AG20443 (cell line): ENCODE measurements around the gene HCN2.

ENCODE experiments used
- DNase-seq: peaks from one replicate; pipeline ENCODE4 v3.0.0; 2012; ENCODE audit warnings: low spot score, mixed read lengths

Gene HCN2

DNA sequence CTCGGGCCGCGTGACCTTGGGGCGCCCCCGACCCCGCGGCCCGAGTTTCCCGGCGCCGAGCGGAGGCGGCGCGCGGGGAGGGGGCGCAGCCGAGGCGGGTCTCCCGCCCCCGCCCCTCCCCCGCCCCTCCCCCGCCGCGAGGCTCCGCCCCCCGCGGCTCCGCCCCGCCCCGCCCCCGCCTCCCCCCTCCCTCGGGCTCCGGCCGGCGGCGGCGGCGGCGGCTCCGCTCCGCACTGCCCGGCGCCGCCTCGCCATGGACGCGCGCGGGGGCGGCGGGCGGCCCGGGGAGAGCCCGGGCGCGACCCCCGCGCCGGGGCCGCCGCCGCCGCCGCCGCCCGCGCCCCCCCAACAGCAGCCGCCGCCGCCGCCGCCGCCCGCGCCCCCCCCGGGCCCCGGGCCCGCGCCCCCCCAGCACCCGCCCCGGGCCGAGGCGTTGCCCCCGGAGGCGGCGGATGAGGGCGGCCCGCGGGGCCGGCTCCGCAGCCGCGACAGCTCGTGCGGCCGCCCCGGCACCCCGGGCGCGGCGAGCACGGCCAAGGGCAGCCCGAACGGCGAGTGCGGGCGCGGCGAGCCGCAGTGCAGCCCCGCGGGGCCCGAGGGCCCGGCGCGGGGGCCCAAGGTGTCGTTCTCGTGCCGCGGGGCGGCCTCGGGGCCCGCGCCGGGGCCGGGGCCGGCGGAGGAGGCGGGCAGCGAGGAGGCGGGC lies at the start of gene HCN2:
HCN2 (plus strand) TSS at position 189 of the 703 bp plus-strand sequence; CDS start at position 254, 65 bp downstream.
- DNase-seq = no peak

DNA sequence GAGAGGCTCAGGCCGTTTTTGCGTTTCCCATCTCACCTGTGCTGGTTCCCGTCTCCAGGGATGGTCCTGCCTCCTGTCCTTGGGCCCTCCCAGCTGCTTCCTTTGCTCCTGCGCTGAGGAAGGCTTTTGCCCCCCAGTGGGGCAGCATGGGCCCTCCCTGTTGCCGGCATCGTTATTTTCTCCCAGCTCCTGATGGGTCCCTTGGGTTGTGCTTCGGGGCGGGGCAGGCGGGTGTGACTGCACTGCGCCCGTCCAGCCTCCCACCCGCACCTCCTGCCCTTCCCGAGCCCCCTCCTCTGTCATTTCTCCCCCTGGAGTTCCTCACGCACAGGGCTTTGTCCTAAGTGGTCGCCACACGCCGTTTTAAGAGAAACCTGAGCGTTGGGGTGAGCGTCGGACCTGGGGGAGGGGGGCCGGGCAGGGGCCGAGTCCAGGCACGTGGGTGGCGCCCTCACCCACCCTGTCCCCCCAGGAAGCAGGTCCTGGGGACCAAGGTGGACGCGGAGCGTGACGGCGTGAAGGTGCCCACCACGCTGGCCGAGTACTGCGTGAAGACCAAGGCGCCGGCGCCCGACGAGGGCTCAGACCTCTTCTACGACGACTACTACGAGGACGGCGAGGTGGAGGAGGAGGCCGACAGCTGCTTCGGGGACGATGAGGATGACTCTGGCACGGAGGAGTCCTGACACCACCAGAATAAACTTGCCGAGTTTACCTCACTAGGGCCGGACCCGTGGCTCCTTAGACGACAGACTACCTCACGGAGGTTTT lies 48.6 kb upstream of the HCN2 start:
- no peak for DNase-seq

DNA sequence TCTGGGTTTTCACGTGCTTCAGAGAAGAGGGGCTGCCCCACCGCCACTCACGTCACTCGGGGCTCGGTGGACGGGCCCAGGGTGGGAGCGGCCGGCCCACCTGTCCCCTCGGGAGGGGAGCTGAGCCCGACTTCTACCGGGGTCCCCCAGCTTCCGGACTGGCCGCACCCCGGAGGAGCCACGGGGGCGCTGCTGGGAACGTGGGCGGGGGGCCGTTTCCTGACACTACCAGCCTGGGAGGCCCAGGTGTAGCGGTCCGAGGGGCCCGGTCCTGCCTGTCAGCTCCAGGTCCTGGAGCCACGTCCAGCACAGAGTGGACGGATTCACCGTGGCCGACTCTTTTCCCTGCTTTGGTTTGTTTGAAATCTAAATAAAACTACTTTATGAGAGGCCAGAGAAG lies 48.0 kb upstream of the HCN2 start:
- DNase-seq = no peak

DNA sequence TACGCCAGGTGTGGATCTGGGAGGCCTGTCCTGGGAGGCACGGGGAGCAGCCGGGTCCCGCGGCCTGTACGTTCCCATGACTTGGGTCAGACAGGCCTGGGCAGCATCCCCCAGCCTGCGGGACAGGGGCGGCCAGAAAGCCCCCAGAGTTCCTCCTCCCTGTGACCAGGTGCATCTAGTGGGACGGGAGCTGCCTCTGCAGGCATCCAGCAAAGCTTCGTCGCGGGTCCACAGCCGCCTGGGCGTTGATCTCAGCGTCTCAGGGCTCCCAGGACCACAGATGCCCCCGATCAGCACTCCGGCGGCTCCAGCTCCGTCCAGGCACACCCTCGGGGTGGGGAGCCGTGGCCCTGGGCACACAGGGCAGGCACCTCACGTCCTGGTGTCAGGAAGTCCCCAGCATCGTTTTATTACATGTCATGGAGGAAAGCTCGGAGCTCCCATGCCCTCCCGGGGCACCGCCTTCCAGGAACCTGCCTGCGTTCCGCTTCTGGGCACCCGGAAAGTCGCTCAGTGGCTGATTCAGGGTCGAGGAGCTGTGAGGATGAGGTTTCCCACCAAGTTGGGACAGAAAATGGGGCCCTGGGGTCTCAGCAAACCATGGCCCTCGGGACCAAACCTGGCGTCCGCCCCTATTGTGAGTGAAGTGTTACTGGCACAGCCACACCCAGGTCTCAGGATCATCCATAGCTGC lies 47.4 kb upstream of the HCN2 start:
- DNase-seq = no peak

DNA sequence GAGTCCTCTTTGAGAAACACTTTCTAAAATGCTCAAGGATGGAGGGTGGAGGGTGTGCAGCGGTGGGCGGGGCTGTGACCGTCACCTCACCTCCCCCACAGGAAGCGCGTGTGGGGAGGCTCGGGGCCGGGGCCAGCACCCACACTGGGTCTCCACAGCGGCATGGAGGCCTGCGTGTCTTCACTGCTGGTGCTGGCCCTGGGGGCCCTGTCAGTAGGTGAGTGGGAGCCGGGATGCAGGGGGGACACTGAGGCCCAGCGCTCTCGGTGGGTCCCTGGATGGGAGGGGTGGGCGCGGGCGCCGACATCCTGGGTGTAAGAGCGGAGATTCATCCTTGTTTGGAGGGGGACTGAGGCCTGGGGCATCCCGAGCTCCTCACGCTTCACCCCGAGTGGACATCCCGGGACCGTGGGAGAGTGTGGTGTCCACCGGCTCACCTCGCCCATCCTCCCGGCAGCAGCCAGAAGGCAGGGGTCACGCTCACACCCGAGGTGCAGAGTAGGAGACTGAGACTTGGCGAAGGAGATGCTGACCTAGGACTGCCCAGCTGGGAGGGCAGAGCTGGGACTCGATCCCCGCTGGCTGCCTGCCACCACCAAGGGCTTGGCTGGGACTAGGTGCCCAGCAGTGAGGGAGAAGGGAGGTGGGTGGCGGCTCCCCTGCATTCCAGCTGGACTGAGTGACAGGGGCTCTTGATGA lies 45.6 kb upstream of the HCN2 start, which contains the start of gene GZMM:
GZMM (plus strand) TSS at position 144 of the 699 bp plus-strand sequence; CDS start at position 163, 19 bp downstream.
- no peak for DNase-seq

DNA sequence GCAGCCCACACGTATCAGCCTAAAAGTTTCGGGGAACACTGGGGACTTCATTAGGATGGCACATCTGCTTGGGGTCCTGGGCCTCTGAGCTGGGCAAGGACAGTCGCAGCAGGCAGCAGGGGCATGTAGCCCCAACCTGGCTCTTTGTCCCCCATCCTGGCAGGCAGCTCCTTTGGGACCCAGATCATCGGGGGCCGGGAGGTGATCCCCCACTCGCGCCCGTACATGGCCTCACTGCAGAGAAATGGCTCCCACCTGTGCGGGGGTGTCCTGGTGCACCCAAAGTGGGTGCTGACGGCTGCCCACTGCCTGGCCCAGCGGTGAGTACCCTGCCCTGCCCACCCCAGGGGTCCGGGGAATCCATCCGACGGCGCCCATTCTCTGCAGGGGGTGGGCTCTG lies 42.6 kb upstream of the HCN2 start:
- no peak for DNase-seq

DNA sequence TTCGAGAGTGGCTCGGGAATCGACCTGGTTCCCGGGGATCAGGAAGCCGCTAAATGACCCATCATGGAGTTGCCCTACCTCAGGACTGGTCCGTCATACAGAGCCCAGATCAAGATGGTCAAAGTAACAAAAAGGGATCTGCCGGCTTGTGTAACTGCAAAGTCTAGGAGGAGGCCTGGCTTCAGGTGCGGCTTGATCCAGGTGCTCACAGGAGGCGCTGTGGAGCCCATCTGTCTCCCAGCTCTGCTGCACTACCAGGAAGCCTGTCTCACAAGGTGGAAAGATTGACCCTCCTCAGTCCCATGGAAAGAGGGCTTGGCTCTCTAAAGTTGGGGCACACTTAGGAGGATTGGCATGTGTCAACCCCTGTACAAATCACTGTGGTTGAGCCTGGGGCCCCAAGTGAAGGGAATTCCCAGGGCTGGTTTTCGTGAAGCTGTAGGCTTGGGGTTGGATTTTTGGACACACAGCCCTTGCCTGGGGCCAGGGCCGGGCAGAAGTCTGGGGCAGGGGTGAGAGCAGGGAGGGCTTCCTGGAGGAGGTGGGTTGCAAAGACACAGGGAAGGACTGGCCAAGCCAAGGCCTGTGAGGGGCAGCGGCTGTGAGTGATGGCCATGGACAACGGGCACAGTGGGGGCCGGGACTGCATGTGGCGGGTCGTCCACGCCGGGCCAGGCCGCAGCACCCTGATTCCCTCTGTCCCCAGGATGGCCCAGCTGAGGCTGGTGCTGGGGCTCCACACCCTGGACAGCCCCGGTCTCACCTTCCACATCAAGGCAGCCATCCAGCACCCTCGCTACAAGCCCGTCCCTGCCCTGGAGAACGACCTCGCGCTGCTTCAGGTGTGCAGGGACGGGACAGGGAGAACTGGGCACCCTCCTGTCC lies 41.6 kb upstream of the HCN2 start:
- no peak for DNase-seq

DNA sequence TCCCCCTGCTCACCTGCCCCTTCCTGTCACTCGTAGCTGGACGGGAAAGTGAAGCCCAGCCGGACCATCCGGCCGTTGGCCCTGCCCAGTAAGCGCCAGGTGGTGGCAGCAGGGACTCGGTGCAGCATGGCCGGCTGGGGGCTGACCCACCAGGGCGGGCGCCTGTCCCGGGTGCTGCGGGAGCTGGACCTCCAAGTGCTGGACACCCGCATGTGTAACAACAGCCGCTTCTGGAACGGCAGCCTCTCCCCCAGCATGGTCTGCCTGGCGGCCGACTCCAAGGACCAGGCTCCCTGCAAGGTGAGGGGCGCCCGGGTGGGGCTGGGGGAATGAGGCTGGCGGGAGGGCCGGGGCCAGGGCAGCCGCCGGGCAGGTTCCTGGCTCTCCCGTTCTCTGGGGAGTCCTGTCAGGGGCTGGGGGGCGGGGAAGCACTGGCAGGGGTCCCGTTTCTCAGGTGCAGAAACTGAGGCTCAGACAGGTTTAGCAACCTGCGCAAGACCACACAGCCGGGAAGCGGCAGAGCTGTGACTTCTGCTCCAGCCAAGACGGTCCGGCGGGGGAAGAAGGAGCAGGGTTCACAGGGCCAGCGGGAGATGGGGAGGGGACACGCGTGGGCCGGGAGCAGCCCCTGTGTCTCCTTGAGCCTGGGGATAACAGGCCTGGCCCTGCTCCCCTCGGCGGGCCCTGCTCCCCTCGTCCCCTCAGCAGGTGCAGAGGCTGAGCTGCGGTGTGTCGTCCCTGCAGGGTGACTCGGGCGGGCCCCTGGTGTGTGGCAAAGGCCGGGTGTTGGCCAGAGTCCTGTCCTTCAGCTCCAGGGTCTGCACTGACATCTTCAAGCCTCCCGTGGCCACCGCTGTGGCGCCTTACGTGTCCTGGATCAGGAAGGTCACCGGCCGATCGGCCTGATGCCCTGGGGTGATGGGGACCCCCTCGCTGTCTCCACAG lies 40.5 kb upstream of the HCN2 start:
- DNase-seq = no peak

DNA sequence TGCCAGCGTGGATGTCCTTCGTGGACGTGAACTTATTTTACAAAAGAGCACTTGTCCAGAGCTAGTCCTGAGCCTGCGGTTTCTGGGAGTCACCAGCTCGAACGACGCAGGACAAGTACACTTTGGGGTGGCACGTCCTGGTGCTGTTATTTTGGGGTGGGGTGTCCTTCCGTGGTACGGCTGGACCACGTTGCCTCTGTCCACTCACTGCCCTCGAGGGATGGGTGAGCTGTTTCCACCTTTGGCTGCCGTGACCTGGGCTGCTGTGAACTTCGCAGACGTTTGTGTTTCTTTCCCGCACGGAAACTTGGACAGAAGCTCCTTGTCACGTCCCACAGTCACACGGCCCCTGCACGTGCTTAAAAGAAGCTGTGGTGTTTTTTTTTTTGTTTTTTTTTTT lies 34.9 kb upstream of the HCN2 start:
- no peak for DNase-seq

DNA sequence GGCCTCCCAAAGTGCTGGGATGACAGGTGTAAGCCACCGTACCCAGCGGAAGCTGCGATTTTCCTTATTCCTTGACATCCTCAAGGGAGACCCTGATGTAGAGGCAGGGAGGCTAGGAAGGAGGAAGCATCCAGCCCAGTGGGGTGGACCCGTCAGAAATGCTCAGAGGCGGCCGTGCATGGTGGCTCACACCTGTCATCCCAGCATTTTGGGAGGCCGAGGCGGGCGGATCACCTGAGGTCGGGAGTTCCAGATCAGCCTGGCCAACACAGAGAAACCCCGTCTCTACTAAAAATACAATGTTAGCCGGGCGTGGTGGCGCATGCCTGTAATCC lies 34.2 kb upstream of the HCN2 start:
- no peak for DNase-seq

DNA sequence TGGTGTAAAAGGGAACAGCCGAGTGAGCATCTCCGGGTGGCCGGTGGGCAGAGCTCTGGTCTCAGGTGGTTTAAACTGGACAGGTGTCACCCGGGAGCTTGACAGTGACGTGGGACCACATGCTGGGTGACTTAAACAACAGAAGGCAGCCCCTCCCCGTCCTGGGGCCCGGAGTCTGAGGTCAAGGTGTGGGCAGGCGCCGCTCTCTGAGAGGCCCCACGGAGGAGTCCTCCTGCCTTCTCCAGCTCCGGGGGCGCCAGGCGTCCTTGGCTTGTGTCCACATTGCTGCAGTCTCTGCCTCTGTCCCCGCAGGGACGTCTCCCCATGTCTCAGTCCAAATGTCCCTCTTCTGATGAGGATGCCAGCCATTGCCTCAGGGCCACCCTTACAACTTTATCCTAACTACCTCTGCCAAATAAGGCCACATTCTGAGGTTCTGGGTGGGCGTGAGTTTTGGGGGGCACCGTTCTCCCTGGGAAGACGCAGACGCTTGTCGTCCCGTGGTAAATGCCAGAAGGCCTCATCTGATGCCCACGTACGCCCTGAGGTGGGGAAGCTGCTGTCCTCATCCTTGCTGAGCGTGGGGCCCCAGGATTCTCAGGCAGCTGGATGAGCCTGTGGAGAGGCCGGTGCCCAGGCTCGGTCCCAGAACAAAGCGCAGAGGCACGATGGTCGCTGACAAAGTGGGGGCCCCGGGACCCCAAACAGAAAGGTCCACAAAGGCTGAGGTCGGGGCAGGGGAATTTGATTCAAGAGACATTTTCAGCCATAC lies 32.9 kb upstream of the HCN2 start:
- no peak for DNase-seq

DNA sequence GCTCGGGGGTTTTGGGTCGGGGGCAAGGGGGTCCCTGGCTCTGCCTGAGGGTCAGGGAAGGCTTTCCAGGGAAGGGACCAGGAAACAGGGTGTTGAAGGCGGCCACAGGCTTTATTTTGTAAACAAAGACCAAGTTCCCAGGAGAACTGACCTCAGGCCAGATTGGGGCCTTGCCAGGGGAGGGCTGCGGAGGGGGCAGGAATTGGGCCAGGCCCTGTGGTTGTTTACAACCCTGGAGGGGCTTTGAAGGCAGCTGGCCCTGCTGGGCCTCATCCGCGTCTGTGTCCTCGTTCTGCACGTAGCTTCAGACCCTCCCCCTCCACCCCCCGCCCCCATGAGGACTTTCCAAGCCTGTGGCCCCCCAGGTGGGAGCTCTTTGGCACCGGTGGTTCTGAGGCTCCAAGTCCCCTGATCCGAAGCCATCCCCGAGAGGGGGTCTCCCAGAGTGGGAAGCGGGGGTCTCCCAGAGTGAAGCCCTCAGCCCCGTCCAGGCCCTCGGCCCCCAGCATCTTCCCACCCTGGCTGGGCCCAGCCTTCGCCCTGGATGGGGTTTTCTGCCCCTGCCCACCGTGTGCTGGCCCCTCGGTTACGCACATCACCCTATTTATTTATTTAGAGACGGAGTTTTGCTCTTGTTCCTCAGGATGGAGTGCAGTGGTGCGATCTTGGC lies 30.8 kb upstream of the HCN2 start:
- DNase-seq = no peak

DNA sequence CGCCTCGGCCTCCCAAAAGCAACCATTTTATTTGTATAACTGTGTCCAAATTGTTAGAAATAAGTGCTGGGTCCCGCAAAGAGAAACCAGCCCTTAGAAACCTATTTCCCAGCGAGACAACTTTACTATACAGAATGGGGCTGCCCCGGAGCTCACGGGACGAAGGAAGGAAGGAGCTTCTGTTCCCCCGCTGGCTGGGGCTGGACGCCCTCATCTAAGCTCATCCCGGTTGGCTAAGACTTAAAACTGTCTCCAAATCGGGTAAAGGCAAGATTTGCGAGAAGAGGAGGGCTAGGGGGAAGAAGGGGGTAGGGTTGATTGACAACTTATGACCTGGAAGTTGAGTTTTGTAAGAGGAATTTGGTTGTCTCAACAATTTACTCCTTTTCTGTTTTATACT lies 29.6 kb upstream of the HCN2 start:
- no peak for DNase-seq

DNA sequence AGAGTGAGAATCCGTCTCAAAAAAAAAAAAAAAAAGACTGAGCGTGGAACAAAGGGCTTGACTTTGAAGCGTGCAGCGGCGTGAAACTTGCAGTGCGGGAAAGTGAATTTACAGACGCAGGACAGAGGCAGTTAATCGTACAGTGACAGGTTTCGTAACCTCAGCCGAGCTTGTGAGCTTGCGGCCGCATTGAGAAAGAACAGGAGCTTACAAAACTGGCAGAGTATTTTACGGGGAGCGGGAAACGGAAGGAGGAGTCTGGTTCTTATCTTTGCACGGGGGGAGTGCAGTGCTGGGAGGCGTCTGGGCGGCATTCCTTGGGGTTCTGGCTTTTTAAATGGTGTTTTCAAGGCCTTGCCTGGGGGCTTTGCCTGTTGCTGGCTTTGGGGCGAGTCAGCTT lies 23.3 kb upstream of the HCN2 start:
- DNase-seq = no peak

DNA sequence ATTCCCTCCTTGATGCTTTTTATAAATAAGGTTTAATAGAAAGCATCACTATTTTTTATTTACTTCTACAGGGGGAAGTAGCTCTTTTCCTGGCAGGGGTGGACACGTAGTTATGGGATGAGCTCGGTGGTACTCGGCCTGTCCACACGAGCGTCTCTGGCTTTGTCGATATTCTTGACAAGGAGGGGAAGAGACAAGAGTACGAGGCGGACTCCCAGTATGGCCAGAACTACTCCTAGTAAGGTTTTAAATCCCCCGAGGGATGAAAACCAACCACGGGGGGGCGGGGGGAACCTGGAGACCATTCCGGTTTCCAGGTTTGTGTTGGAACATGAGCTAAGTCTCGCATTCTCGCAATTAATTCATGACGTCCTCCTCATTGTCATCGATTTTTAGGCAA lies 22.8 kb upstream of the HCN2 start:
- no peak for DNase-seq

DNA sequence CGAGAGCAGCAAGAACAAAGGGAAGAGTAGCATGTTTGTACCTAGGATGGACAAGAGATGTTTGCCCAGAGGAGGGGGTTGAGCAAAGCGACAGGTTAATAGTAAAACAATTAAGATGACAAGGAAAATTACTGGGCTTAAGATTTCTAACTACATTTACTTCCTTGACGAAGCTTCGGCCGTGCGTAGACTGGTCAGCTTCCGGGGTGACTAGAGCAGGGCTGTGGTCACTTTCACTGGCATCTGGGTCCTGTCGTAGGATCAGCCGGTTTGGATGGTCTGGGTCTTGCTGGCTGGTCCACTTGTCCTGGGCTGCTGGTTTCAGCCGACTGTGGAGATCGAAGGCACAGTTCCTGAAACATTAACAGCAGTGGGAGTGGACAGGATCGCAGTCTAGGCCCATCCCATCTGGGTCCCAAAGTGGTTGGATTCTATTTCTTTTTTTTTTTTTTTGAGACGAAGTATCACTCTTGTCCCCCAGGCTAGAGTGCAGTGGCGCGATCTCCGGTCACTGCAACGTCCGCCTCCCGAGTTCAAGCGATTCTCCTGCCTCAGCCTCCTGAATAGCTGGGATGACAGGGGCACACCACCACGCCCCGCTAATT lies 22.3 kb upstream of the HCN2 start:
- DNase-seq = no peak

DNA sequence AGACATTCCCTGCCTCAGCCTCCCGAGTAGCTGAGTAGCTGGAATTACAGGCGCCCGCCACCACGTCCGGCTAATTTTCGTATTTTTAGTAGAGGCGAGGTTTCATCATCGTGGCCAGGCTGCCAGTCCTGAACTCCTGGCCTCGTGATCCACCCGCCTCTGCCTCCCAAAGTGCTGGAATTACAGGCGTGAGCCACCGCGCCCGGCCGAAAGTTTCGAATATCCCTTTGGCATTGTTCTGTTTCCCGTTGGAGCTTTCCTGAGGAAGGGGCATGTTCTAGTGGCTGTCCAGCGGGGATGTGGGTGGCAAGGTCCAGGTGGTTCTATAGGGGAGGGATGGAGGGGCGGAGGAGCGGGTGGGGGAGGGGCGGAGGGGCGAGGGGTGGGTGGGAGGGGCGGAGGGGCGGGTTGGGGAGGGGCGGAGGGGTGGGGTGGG lies 19.4 kb upstream of the HCN2 start:
- no peak for DNase-seq

DNA sequence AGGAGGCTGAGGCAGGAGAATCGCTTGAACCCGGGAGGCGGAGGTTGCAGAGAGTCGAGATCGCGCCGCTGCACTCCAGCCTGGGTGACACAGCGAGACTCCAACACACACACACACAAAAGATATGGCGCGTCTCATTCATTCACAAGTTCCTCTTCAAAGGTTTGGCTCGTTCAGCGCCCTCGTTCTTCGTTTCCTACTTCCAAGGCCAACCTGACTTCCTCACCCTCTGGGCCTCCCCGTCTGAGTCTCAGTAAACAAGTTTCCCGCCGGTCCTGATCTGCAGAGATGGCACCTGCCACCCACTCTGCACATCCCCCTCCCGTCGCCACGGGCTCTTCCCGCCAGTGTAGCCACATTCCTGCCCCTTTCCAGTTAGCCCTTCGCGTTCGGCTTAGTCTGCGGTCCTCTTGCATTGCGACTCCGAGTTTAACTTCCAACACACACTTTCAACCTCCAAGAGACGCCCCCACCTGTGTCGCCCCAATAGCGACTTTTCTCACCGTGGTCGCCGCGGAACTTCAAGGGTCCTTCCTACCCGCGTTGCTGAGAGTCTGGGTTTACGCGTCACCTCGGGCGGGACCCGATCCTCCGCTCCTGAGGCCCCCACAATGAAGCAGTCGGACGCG lies 18.6 kb upstream of the HCN2 start:
- no peak for DNase-seq
